Measurements from ENCODE around the gene POLR1C.
A peak's percentile ranks its signal among the peaks of the same experiment; 100 is the strongest.

The POLR1C gene

DNA sequence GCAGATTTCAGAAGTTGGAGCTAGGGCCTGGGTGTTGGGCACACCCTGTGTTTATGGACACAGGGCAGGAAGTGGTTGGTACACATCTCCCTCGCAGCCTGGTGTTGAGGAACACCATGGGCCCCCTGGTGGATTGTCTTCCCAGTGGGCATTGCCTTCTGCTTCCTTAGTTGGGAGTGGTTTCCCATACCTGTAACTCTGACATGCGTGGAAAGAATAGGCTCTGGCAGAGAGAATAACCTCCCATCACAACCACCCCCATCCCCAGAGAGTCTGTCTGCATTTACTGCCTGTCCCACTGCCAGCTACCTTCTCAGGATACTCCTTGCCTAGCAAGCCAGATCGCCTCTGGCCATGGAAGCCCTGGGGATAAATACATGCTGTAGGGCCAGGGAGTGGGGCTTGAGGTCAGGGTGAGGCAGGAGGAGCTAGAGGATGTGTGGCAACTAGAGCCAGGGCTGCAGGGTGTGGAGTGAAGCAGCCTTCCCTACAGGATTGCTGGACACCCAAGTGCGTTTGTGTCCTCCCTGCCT, 21.4 kb upstream of the POLR1C start:
- H3K27me3 ChIP-seq (ENCODE audit: insufficient read depth, low read length, poor library complexity), result no peaks in the 10 kb centered on the region
- peak; percentile 33 for DNase-seq
- peaks cover 29% of the 10 kb centered on the region for H4K20me1 ChIP-seq (ENCODE audit: insufficient read depth, low read length)
- no peaks in the 10 kb centered on the region for H3K9me3 ChIP-seq (ENCODE audit: insufficient read depth, low read length, severe bottlenecking)
- no peak overlapping the region for H3K4me3 ChIP-seq (ENCODE audit: low read depth in 1 of 2, low read length in 2 of 2)
- H3K36me3 ChIP-seq (ENCODE audit: insufficient read depth, low read length), result peaks cover 32% of the 10 kb centered on the region
- H3K4me2 ChIP-seq (ENCODE audit: insufficient read depth, low read length), result no peak overlapping the region
- no peak overlapping the region for H2AFZ ChIP-seq (ENCODE audit: low read depth, low read length)
- peak; percentile 73 for ATAC-seq (ENCODE audit: insufficient read depth, low read depth)
- H3K9ac ChIP-seq (ENCODE audit: low read depth, low read length), result no peak overlapping the region
- peaks cover 13% of the 10 kb centered on the region; the same call in 1 of the 2 replicates for H3K79me2 ChIP-seq (ENCODE audit: insufficient read depth, low read length)
- H3K27ac ChIP-seq (ENCODE audit: low read length), result 0 out of 2 replicates have a peak overlapping the region, but pooled peaks have one; percentile 21
- TF ChIP-seq, protein P1, sequence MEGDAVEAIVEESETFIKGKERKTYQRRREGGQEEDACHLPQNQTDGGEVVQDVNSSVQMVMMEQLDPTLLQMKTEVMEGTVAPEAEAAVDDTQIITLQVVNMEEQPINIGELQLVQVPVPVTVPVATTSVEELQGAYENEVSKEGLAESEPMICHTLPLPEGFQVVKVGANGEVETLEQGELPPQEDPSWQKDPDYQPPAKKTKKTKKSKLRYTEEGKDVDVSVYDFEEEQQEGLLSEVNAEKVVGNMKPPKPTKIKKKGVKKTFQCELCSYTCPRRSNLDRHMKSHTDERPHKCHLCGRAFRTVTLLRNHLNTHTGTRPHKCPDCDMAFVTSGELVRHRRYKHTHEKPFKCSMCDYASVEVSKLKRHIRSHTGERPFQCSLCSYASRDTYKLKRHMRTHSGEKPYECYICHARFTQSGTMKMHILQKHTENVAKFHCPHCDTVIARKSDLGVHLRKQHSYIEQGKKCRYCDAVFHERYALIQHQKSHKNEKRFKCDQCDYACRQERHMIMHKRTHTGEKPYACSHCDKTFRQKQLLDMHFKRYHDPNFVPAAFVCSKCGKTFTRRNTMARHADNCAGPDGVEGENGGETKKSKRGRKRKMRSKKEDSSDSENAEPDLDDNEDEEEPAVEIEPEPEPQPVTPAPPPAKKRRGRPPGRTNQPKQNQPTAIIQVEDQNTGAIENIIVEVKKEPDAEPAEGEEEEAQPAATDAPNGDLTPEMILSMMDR (IDR thresholded peaks at IDR 0.05; ENCODE audit: borderline replicate concordance, extremely low read depth, low read length, poor library complexity, severe bottlenecking), result peak; percentile 53
- TF ChIP-seq EZH2 (IDR thresholded peaks at IDR 0.05; ENCODE audit: borderline replicate concordance, low read depth, low read length, severe bottlenecking), result no peak
- H3K4me1 ChIP-seq (ENCODE audit: insufficient read depth, low read length), result no peaks in the 10 kb centered on the region

GRCh38 chr6:43496370-43497128, 20.3 kb upstream of the POLR1C start:
- no peak for DNase-seq
- no peak; the same call in 2 of the 3 replicates for ATAC-seq (ENCODE audit: insufficient read depth, low read depth)
- TF ChIP-seq, protein P1 (IDR thresholded peaks at IDR 0.05; ENCODE audit: borderline replicate concordance, extremely low read depth, low read length, poor library complexity, severe bottlenecking), result peak; percentile 54
- TF ChIP-seq EZH2 (IDR thresholded peaks at IDR 0.05; ENCODE audit: borderline replicate concordance, low read depth, low read length, severe bottlenecking), result no peak
- Histone ChIP-seq H3K79me2 (ENCODE audit: insufficient read depth, low read length) (peaks cover 13% of the 10 kb centered on the region; the same call in 1 of the 2 replicates), H3K4me3 (ENCODE audit: low read depth in 1 of 2, low read length in 2 of 2) (no peak overlapping the region), H3K4me2 (ENCODE audit: insufficient read depth, low read length) (no peak overlapping the region), H3K27ac (ENCODE audit: low read length) (no peak overlapping the region), H3K4me1 (ENCODE audit: insufficient read depth, low read length) (no peaks in the 10 kb centered on the region), H3K36me3 (ENCODE audit: insufficient read depth, low read length) (peaks cover 43% of the 10 kb centered on the region), H3K9me3 (ENCODE audit: insufficient read depth, low read length, severe bottlenecking) (no peaks in the 10 kb centered on the region), H4K20me1 (ENCODE audit: insufficient read depth, low read length) (peaks cover 29% of the 10 kb centered on the region), H3K27me3 (ENCODE audit: insufficient read depth, low read length, poor library complexity) (no peaks in the 10 kb centered on the region), H2AFZ (ENCODE audit: low read depth, low read length) (no peak overlapping the region), H3K9ac (ENCODE audit: low read depth, low read length) (no peak overlapping the region)

- Histone ChIP-seq H3K27me3 (ENCODE audit: insufficient read depth, low read length, poor library complexity) (no peaks in the 10 kb centered on the region), H3K79me2 (ENCODE audit: insufficient read depth, low read length) (peaks cover 13% of the 10 kb centered on the region; the same call in 1 of the 2 replicates), H3K27ac (ENCODE audit: low read length) (no peak overlapping the region), H3K4me3 (ENCODE audit: low read depth in 1 of 2, low read length in 2 of 2) (no peak overlapping the region), H3K36me3 (ENCODE audit: insufficient read depth, low read length) (peaks cover 48% of the 10 kb centered on the region), H4K20me1 (ENCODE audit: insufficient read depth, low read length) (peaks cover 26% of the 10 kb centered on the region), H3K4me2 (ENCODE audit: insufficient read depth, low read length) (no peak overlapping the region), H3K4me1 (ENCODE audit: insufficient read depth, low read length) (no peaks in the 10 kb centered on the region), H3K9me3 (ENCODE audit: insufficient read depth, low read length, severe bottlenecking) (no peaks in the 10 kb centered on the region), H3K9ac (ENCODE audit: low read depth, low read length) (no peak overlapping the region), H2AFZ (ENCODE audit: low read depth, low read length) (no peak overlapping the region)
- no peak for TF ChIP-seq EZH2 (IDR thresholded peaks at IDR 0.05; ENCODE audit: borderline replicate concordance, low read depth, low read length, severe bottlenecking)
- TF ChIP-seq, protein P1 (IDR thresholded peaks at IDR 0.05; ENCODE audit: borderline replicate concordance, extremely low read depth, low read length, poor library complexity, severe bottlenecking), result no peak
- DNase-seq (no peak), ATAC-seq (ENCODE audit: insufficient read depth, low read depth) (no peak)
These were observed 19.8 kb upstream of the POLR1C start for GRCh38 chr6:43497129-43497396.
